ENCODE measurements around the gene ZC3H18.

- no peak for TF ChIP-seq ISL1 (CRISPR knock-in tag; IDR thresholded peaks at IDR 0.05)
- no peak for TF ChIP-seq CSRNP3 (CRISPR knock-in tag; IDR thresholded peaks at IDR 0.05)
- no peak for TF ChIP-seq CREB5 (CRISPR knock-in tag; IDR thresholded peaks at IDR 0.05; ENCODE audit: low read depth)
- no peak for TF ChIP-seq ZNF8 (CRISPR knock-in tag; IDR thresholded peaks at IDR 0.05)
- TF ChIP-seq ARNTL (CRISPR knock-in tag; IDR thresholded peaks at IDR 0.05; ENCODE audit: borderline replicate concordance, low read depth): no peak
- no peak for TF ChIP-seq PATZ1 (CRISPR knock-in tag; IDR thresholded peaks at IDR 0.05; ENCODE audit: borderline replicate concordance)
- no peak for TF ChIP-seq ZFP3 (CRISPR knock-in tag; IDR thresholded peaks at IDR 0.05)
- TF ChIP-seq RARB (CRISPR knock-in tag; IDR thresholded peaks at IDR 0.05): no peak
- TF ChIP-seq ZC3H10 (CRISPR knock-in tag; IDR thresholded peaks at IDR 0.05): no peak
- no peak for TF ChIP-seq TOX (CRISPR knock-in tag; IDR thresholded peaks at IDR 0.05; ENCODE audit: borderline replicate concordance)
- no peak for TF ChIP-seq TCF4 (CRISPR knock-in tag; IDR thresholded peaks at IDR 0.05; ENCODE audit: borderline replicate concordance)
- TF ChIP-seq PPARA (CRISPR knock-in tag; IDR thresholded peaks at IDR 0.05; ENCODE audit: borderline replicate concordance): no peak
- TF ChIP-seq CSDC2 (CRISPR knock-in tag; IDR thresholded peaks at IDR 0.05): no peak
Observed at GRCh38 chr16:88645941-88646340, 75.7 kb downstream of the ZC3H18 start.

Data from SK-N-SH treated with all-trans-retinoic acid at 6 μM for 48 hours (cell line).